CD4-positive, alpha-beta T cell treated with Interleukin-4 for 1 hour (primary cell): Measurements from ENCODE around the gene DCAF7.
A peak's percentile ranks its signal among the peaks of the same experiment; 100 is the strongest.

Experiments
- DNase-seq, 2 donors: peaks; one replicate each; pipeline ENCODE4 v3.0.0-alpha.2; 2020 to 2022

Gene DCAF7

DNA sequence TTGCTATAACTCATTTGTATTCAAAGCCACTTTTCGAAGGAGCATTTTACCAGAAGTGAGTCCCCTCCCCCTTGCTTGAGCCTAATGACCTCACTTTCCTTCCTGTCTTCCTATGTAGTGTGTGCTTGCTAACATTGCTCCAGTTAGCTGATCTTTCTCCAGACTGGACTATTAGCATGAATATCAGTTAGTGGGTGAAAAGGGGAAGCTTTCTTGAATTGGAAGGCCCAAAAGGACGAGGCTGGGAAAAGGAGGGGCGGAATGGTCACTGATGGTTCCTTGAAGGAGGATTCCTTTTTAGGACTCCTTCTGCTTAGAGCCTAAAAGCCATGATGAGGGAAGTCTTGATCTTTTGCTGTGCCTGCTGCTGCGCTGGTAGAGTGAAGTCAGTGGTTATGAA, 83.9 kb downstream of the DCAF7 start:
- DNase-seq, result no peak

DNA sequence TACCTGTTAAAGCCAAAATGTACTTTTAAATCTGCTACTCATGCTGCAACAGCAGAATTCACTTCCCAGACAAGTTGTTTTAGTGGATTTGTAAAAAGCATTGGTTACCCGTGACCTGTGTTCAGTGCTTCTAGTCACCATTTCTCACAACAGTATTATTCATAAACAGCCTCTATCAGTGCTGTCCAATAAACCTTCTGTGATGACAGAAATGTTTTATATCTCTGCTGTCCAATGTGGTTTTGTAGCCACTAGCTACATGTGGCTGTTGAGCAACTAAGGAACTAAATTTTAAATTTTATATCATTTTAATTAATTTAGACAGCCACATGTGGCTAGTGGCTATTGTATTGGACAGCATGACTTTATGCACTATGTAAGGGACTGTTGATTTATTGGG, 84.5 kb downstream of the DCAF7 start:
- DNase-seq, result no peak

DNA sequence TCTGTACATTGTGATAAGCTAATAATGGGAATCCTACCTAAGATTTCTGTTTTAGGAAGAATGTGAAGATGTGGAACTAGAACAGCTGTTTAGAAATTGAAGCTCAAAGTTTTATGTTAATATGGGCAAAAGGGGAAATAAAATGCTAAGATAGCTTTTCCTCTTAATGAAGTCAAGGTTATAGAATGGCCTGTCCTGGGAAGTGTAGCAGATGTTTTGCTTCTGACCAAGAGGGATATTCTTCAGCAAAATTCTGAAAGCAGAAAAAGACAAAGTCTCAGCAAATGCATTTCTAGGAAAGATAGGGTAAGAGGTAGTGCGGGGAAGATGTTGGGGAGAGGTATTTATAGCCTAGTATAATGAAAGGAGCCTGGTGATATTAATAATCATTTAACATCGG, 85.0 kb downstream of the DCAF7 start:
- DNase-seq, result no peak

DNA sequence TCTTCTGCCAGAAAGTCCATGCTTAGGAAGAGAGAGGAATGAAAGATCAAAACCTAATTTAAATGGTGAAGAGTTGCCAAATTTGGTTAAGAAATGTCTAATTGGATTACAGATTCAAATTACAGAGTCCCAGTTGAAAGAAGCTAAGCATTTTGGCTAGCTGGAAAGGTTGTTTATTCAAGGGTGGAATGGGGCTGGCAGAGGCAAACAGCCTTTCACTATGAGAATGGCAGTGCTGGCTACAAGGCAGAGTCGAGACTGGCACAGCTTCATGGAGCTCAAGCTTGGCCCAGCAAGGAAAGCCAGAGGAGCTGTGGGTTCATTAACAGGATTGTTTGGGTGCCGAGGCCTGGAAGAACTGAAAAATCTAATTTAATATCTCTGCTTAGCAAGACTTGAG, 85.5 kb downstream of the DCAF7 start:
- DNase-seq, result no peak

DNA sequence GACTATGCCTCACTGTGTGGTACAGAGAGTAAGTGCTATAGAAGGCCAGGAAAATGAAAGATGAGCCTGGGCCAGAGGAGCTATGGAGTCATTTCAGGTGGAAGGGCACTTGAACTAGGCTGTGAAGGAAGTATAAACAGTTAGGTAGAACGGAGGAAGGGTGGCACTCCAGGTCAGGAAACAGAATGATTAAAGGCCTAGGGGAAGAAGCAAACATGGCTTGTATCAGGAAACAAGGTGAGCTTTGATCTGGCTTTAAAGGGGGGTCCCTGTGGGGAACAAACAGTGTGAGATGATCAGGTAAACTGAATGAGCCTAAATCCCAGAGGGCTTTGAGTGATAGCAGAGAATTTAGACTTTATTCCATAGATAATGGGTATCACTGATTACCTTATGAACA, 88.8 kb downstream of the DCAF7 start:
- DNase-seq, result no peak

DNA sequence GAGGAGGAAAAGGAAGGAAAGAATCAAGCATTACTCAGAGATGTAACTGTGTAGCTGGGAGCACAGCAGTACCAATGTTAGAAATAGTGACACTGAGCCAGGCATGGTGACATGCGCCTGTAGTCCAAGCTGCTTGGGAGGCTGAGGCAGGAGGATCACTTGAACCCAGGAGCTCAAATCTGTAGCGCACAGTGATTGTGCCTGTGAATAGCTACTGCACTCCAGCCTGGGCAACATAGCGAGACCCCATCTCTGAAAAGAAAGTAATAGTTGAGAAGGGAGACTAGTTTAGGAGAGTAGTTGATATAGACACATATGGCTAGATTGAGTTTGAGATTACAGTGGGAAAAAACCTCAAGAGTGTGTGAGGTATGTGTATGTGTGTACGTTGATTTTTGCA, 89.8 kb downstream of the DCAF7 start:
- DNase-seq, result no peak

DNA sequence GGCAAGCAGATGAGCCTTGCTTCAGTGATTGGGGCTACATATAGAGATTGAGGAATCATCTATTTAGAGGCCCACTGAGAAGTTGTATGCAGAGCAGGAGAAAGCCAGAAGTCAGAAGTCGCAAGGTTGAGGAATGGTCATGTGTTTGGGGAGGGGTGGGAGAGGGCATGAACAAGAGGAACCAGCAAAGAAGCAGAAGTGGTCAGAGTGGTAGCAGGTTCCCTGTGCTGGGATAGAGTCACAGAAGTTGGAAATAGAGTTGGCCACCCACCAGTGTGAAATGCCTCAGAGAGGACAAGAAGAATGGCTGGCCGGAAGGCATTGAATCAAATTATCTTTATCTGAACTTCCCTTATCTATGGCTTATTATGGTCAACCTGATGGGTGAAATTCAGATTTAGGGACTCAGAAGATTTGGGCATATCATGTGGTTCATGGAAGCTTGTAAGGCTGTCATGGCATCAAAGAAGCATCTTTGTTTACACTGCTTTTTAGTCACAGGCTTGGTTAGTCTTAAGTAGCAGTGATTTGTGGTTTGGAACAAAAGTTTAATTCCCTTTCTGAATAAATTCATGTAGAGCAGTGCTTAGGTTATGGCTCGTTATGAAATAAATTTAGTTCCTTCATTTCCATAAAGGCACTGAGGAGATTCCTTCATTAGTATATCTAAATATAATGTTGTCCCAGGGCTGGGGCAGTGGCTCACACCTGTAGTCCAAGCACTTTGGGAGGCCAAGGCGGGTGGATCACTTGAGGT, 91.6 kb downstream of the DCAF7 start:
- DNase-seq, result peak in 1 of 2 donors; percentile 52
